ENCODE results near the gene MNT. TPM values are rescaled to one million over a fixed set of nuclear protein-coding genes. Genes with fewer than 3 reads are reported as not detected.

The MNT gene, protein sequence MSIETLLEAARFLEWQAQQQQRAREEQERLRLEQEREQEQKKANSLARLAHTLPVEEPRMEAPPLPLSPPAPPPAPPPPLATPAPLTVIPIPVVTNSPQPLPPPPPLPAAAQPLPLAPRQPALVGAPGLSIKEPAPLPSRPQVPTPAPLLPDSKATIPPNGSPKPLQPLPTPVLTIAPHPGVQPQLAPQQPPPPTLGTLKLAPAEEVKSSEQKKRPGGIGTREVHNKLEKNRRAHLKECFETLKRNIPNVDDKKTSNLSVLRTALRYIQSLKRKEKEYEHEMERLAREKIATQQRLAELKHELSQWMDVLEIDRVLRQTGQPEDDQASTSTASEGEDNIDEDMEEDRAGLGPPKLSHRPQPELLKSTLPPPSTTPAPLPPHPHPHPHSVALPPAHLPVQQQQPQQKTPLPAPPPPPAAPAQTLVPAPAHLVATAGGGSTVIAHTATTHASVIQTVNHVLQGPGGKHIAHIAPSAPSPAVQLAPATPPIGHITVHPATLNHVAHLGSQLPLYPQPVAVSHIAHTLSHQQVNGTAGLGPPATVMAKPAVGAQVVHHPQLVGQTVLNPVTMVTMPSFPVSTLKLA
- 22.3 and 43.6 TPM in 2 replicates for total RNA-seq (2011; cell fraction: chromatin; rRNA removed; ENCODE audit: low replicate concordance)
- total RNA-seq (2011; cell fraction: nucleolus; rRNA removed), result 17.0 and 19.3 TPM in 2 replicates
- 18.7 and 31.2 TPM in 2 replicates for total RNA-seq (2011; cell fraction: nucleoplasm; rRNA removed)
- total RNA-seq (2014; rRNA removed) (7.8 and 8.7 TPM in 2 replicates), total RNA-seq (2014; rRNA removed; fragmentation: Illumina TruSeq; extraction: Trizol) (2.9 and 3.1 TPM in 2 replicates), total RNA-seq (2015; rRNA removed; fragmentation: Illumina TruSeq; extraction: Trizol) (4.9 and 5.3 TPM in 2 replicates), total RNA-seq (2021) (20.3 and 23.8 TPM in 2 replicates), polyA plus RNA-seq (2011; rRNA removed) (3.3 and 4.9 TPM in 2 replicates), polyA plus RNA-seq (2014; fragmentation: Illumina TruSeq; extraction: Trizol) (7.1 and 12.4 TPM in 2 replicates), polyA plus RNA-seq (2014; fragmentation: Nextera tagmentation; extraction: Ambion mirVana) (under 1 TPM; 0.18 to 0.21 TPM), polyA plus RNA-seq (2014; rRNA removed) (11.3 and 13.4 TPM in 2 replicates), polyA minus RNA-seq (2011; rRNA and poly(A)+ RNA removed) (2.2 and 2.4 TPM in 2 replicates), Bru-seq, nascent RNA (percentile 70 among the genes with signal in this experiment), BruChase-seq, experiment 1, labeled RNA remaining after a 2-hour chase (percentile 63 among the genes with signal in this experiment), BruChase-seq, experiment 2, labeled RNA remaining after a 6-hour chase (percentile 64 among the genes with signal in this experiment)
- polyA plus RNA-seq (2011; cell fraction: cytosol; rRNA removed), result 5.2 and 6.1 TPM in 2 replicates
- 9.4 and 16.7 TPM in 2 replicates for polyA plus RNA-seq (2011; cell fraction: nucleus; rRNA removed)
- polyA plus RNA-seq (2012), result 11.9 and 12.2 TPM in 2 replicates
- polyA minus RNA-seq (2011; cell fraction: cytosol; rRNA and poly(A)+ RNA removed), result 4.2 and 5.2 TPM in 2 replicates
- 3.2 and 3.9 TPM in 2 replicates for polyA minus RNA-seq (2011; cell fraction: nucleus; rRNA and poly(A)+ RNA removed)
- long read RNA-seq, experiment 1, partial matches to known transcripts, result 0 of 39 reads
- long read RNA-seq, experiment 1, other reads (novel, unspliced or antisense), result 38 of 39 reads
- long read RNA-seq, experiment 2, full-length matches to known transcripts, result 2 of 23 reads
- long read RNA-seq, experiment 2, partial matches to known transcripts, result 3 of 23 reads
- long read RNA-seq, experiment 2, other reads (novel, unspliced or antisense), result 18 of 23 reads
- long read RNA-seq, experiment 3, partial matches to known transcripts, result 0 of 1 reads
- long read RNA-seq, experiment 3, other reads (novel, unspliced or antisense), result 0 of 1 reads

GRCh38 chr17:2400877-2401425 lies at the start of gene MNT:
TSS of gene MNT (minus strand) at chr17:2401060. CDS start at chr17:2400712, 348 bp downstream.
- peak within 1 kb of the TSS; percentile 95 for H3K4me2 ChIP-seq (ENCODE audit: insufficient read depth, low read length)
- H3K9me1 ChIP-seq (ENCODE audit: control insufficient read depth, insufficient read depth, low read length), result peaks cover 3% of the 10 kb centered on the region
- WGBS (ENCODE audit: insufficient coverage, low coverage, missing lambda C conversion rate), result 0% methylated on average over 15 of the region's 51 CpGs
- peak within 1 kb of the TSS; percentile 100 for H3K27ac ChIP-seq (ENCODE audit: extremely low read depth, low read depth, low read length)
- H3K4me3 ChIP-seq, result peak within 1 kb of the TSS; percentile 91
- H3K27me3 ChIP-seq (ENCODE audit: control insufficient read depth in 2 of 2, insufficient read depth in 2 of 2, low read length in 2 of 2), result no peaks in the 10 kb centered on the region
- ChIA-PET POLR2A (interaction anchor here (0.6 to 1.4 kb wide), 6 partner anchors 7 to 718 kb away, joined by 3 to 7 read pairs (median 3); no protein-coding TSS in a partner anchor), CTCF (ENCODE audit: low intra/inter-chr PET ratio) (no interaction called here)
- DNase-seq (ENCODE audit: extremely low read depth in 1 of 4, low spot score in 3 of 4) (peak; percentile 74 to 89 (median 82)), FAIRE-seq (no peak), ATAC-seq (peak; percentile 45)
- H3K36me3 ChIP-seq (ENCODE audit: control insufficient read depth, insufficient read depth, low read length), result no peaks in the 10 kb centered on the region
- H4K20me1 ChIP-seq (replicated peaks; ENCODE audit: control insufficient read depth, insufficient read depth, low read length), result 0 out of 2 replicates have a peak, but pooled peaks cover 3% of the 10 kb centered on the region
- H3K79me2 ChIP-seq (ENCODE audit: control insufficient read depth, insufficient read depth, low read length), result peaks cover 39% of the 10 kb centered on the region
- H3K9me3 ChIP-seq (replicated peaks; ENCODE audit: control insufficient read depth, insufficient read depth, low read depth, low read length), result no peaks in the 10 kb centered on the region
- in situ Hi-C loops (cut with MboI) (no loop called here), intact Hi-C loops (cut with micrococcal nuclease) (loop anchor here (1.0 kb wide), 1 partner anchor 9 kb away; no protein-coding TSS in a partner anchor)
- no TSS peak for BruUV-seq (replicated peaks)
- peak within 1 kb of the TSS; percentile 90 for H2AFZ ChIP-seq (ENCODE audit: low read depth, low read length)
- peak within 1 kb of the TSS; percentile 99 for H3K9ac ChIP-seq (ENCODE audit: insufficient read depth in 1 of 2, low read depth in 2 of 2, low read length in 2 of 2)
- peaks cover 26 to 60% of the 10 kb centered on the region in 2 experiments for H3K4me1 ChIP-seq (replicated peaks in 1 of 2; ENCODE audit: control insufficient read depth in 2 of 2, insufficient read depth in 2 of 2, low read length in 2 of 2)
- no peak for TF ChIP-seq CBX2 (IDR thresholded peaks at IDR 0.05; ENCODE audit: insufficient read depth, low read length, poor library complexity, severe bottlenecking)
- peak; percentile 70 for TF ChIP-seq NFRKB (IDR thresholded peaks at IDR 0.05; ENCODE audit: low read depth)
- peak; percentile 86 to 87 for TF ChIP-seq NRF1 (conservative IDR thresholded peaks at IDR 0.05 in 1 of 2, IDR thresholded peaks at IDR 0.05 in 1 of 2)
- 0 out of 2 replicates have a peak, but pooled peaks have one; percentile 32 for TF ChIP-seq CBX1 (IDR thresholded peaks at IDR 0.05; ENCODE audit: low read depth)
- no peak for TF ChIP-seq XRCC3 (IDR thresholded peaks at IDR 0.05)
- TF ChIP-seq PYGO2 (tag; IDR thresholded peaks at IDR 0.05), result no peak
- TF ChIP-seq YY1 (IDR thresholded peaks at IDR 0.05; ENCODE audit: borderline replicate concordance in 1 of 3, control insufficient read depth in 1 of 3, extremely low read depth in 1 of 3, insufficient read depth in 3 of 3, insufficient read length in 1 of 3, insufficient replicate concordance in 2 of 3, low read depth in 1 of 3, low read length in 2 of 3), result peak; percentile 61 to 94 (median 88)
- TF ChIP-seq ZKSCAN1 (IDR thresholded peaks at IDR 0.05; ENCODE audit: low read depth, low read length), result peak; percentile 17; the same call in 1 of the 2 replicates
- peak; percentile 45 for TF ChIP-seq POLR2A (conservative IDR thresholded peaks at IDR 0.05)
- peak; percentile 58; the same call in 1 of the 2 replicates for TF ChIP-seq PHF8 (IDR thresholded peaks at IDR 0.05; ENCODE audit: borderline replicate concordance, low read length)
- TF ChIP-seq, protein P1, sequence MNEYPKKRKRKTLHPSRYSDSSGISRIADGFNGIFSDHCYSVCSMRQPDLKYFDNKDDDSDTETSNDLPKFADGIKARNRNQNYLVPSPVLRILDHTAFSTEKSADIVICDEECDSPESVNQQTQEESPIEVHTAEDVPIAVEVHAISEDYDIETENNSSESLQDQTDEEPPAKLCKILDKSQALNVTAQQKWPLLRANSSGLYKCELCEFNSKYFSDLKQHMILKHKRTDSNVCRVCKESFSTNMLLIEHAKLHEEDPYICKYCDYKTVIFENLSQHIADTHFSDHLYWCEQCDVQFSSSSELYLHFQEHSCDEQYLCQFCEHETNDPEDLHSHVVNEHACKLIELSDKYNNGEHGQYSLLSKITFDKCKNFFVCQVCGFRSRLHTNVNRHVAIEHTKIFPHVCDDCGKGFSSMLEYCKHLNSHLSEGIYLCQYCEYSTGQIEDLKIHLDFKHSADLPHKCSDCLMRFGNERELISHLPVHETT (CRISPR knock-in tag; conservative IDR thresholded peaks at IDR 0.05 in 1 of 2, IDR thresholded peaks at IDR 0.05 in 1 of 2), result peak in 1 of 2 experiments; percentile 52; a peak in 1 of 4 replicates
- TF ChIP-seq ZNF668 (CRISPR knock-in tag; IDR thresholded peaks at IDR 0.05), result no peak

Measured in K562 (cell line).